Testis (tissue), 2 donors: Measurements from ENCODE around the gene POLE.

Experiments
- POLR2A ChIP-seq: fragments of 450-650 bp; IDR thresholded peaks from one replicate; pipeline ENCODE4 v1.6.1; 2017; ENCODE audit warnings: antibody characterized with exemption, mild to moderate bottlenecking, moderate library complexity
- TF ChIP-seq, protein P1 (sequence below), 3 experiments: fragments of 450-650 bp in 2 of 3; fragments of 200-600 bp in 1 of 3; sonication (generic) in 1 of 3; IDR thresholded peaks; one replicate each; pipeline ENCODE4 v1.5.1; 2016 to 2019; ENCODE audit warnings: antibody characterized with exemption in 3 of 3, mild to moderate bottlenecking in 2 of 3, moderate library complexity in 1 of 3

GRCh38 chr12:132687211-132688164 lies at the start of gene POLE, which contains the start of gene PXMP2:
- TF ChIP-seq, protein P1, sequence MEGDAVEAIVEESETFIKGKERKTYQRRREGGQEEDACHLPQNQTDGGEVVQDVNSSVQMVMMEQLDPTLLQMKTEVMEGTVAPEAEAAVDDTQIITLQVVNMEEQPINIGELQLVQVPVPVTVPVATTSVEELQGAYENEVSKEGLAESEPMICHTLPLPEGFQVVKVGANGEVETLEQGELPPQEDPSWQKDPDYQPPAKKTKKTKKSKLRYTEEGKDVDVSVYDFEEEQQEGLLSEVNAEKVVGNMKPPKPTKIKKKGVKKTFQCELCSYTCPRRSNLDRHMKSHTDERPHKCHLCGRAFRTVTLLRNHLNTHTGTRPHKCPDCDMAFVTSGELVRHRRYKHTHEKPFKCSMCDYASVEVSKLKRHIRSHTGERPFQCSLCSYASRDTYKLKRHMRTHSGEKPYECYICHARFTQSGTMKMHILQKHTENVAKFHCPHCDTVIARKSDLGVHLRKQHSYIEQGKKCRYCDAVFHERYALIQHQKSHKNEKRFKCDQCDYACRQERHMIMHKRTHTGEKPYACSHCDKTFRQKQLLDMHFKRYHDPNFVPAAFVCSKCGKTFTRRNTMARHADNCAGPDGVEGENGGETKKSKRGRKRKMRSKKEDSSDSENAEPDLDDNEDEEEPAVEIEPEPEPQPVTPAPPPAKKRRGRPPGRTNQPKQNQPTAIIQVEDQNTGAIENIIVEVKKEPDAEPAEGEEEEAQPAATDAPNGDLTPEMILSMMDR (IDR thresholded peaks at IDR 0.05): peak in 2 of 3 experiments; percentile 4 to 14
- no peak for TF ChIP-seq POLR2A
